GM23338 (cell line): Measurements from ENCODE around the gene PSKH1.

Source experiments
- EZH2 ChIP-seq: fragments of 200-600 bp; sonication (generic); IDR thresholded peaks from one replicate; pipeline ENCODE4 v1.8.0; 2017; ENCODE audit warnings: antibody characterized with exemption, mild to moderate bottlenecking, low read depth; ENCODE audit not compliant: unreplicated experiment
- TF ChIP-seq, protein P1 (sequence below), 2 experiments: fragments of 200-600 bp in 1 of 2; sonication (generic) in 1 of 2; conservative IDR thresholded peaks; 2 replicates each; pipeline versions ENCODE4 v1.5.1 to v1.6.1; 2016 to 2017; ENCODE audit warnings: antibody characterized with exemption in 2 of 2, low read depth in 2 of 2, mild to moderate bottlenecking in 2 of 2, moderate library complexity in 1 of 2

- TF ChIP-seq, protein P1, sequence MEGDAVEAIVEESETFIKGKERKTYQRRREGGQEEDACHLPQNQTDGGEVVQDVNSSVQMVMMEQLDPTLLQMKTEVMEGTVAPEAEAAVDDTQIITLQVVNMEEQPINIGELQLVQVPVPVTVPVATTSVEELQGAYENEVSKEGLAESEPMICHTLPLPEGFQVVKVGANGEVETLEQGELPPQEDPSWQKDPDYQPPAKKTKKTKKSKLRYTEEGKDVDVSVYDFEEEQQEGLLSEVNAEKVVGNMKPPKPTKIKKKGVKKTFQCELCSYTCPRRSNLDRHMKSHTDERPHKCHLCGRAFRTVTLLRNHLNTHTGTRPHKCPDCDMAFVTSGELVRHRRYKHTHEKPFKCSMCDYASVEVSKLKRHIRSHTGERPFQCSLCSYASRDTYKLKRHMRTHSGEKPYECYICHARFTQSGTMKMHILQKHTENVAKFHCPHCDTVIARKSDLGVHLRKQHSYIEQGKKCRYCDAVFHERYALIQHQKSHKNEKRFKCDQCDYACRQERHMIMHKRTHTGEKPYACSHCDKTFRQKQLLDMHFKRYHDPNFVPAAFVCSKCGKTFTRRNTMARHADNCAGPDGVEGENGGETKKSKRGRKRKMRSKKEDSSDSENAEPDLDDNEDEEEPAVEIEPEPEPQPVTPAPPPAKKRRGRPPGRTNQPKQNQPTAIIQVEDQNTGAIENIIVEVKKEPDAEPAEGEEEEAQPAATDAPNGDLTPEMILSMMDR (conservative IDR thresholded peaks at IDR 0.05; ENCODE audit: low read depth in 2 of 2): no peak
- TF ChIP-seq EZH2: no peak
Observed at GRCh38 chr16:67897231-67897630, 4.2 kb downstream of the PSKH1 start.
